ENCODE results near the gene MELK. TPM values are rescaled to one million over a fixed set of nuclear protein-coding genes. Genes with fewer than 3 reads are reported as not detected.

MELK gene
- total RNA-seq, 1 donor from 2014 or later, result 11.0 TPM

DNA sequence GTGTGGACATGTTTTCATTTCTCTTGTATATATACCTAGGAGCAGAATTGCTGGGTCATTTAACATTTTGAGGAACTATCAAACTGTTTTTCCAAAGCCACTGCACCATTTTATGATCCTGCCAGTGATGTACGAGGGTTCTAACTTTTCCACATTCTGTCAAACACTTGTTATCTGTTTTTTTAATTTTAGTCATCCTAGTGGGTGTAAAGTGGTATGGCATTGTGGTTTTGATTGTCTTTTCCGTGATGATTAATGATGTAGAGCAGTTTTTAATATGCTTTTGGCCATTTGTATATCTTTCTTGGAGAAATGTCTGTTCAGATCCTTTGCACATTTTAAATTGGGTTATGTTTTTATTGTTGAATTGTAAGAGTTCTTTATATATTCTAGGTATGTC is 107.0 kb downstream of the MELK start:
- Mint-ChIP-seq H3K36me3 (ENCODE audit: unreplicated experiment) (peaks cover 20% of the 10 kb centered on the region), H3K27me3 (ENCODE audit: unreplicated experiment) (no peaks in the 10 kb centered on the region), H3K9me3 (ENCODE audit: unreplicated experiment) (peaks cover 12% of the 10 kb centered on the region), H3K4me3 (ENCODE audit: unreplicated experiment) (no peak overlapping the region), H3K27ac (ENCODE audit: unreplicated experiment) (no peak overlapping the region), H3K4me1 (ENCODE audit: unreplicated experiment) (no peaks in the 10 kb centered on the region)
- TF ChIP-seq, protein P1, sequence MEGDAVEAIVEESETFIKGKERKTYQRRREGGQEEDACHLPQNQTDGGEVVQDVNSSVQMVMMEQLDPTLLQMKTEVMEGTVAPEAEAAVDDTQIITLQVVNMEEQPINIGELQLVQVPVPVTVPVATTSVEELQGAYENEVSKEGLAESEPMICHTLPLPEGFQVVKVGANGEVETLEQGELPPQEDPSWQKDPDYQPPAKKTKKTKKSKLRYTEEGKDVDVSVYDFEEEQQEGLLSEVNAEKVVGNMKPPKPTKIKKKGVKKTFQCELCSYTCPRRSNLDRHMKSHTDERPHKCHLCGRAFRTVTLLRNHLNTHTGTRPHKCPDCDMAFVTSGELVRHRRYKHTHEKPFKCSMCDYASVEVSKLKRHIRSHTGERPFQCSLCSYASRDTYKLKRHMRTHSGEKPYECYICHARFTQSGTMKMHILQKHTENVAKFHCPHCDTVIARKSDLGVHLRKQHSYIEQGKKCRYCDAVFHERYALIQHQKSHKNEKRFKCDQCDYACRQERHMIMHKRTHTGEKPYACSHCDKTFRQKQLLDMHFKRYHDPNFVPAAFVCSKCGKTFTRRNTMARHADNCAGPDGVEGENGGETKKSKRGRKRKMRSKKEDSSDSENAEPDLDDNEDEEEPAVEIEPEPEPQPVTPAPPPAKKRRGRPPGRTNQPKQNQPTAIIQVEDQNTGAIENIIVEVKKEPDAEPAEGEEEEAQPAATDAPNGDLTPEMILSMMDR (IDR thresholded peaks at IDR 0.05), result no peak
- no peak for DNase-seq (ENCODE audit: extremely low spot score, unreplicated experiment)

DNA sequence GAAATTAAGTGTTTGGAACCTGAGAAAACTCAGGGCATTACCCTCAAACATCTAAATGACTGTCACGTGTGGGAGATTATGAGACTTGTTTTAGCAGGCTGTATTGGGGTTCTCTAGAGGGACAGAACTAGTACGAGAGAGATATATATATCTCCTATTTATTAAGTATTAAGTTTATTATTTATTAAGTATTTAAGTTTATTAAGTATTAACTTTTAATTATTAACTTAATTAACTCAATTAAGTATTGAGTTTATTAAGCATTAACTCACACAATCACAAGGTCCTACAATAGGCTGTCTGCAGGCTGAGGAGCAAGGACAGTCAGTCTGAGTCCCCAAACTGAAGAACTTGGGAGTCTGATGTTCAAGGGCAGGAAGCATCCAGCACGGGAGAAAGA is 113.8 kb downstream of the MELK start:
- Mint-ChIP-seq H3K9me3 (ENCODE audit: unreplicated experiment) (peaks cover 9% of the 10 kb centered on the region), H3K27me3 (ENCODE audit: unreplicated experiment) (peaks cover 3% of the 10 kb centered on the region), H3K4me1 (ENCODE audit: unreplicated experiment) (no peaks in the 10 kb centered on the region), H3K27ac (ENCODE audit: unreplicated experiment) (no peak overlapping the region), H3K4me3 (ENCODE audit: unreplicated experiment) (no peak overlapping the region), H3K36me3 (ENCODE audit: unreplicated experiment) (no peaks in the 10 kb centered on the region)
- no peak for DNase-seq (ENCODE audit: extremely low spot score, unreplicated experiment)
- TF ChIP-seq, protein P1 (IDR thresholded peaks at IDR 0.05), result no peak

DNA sequence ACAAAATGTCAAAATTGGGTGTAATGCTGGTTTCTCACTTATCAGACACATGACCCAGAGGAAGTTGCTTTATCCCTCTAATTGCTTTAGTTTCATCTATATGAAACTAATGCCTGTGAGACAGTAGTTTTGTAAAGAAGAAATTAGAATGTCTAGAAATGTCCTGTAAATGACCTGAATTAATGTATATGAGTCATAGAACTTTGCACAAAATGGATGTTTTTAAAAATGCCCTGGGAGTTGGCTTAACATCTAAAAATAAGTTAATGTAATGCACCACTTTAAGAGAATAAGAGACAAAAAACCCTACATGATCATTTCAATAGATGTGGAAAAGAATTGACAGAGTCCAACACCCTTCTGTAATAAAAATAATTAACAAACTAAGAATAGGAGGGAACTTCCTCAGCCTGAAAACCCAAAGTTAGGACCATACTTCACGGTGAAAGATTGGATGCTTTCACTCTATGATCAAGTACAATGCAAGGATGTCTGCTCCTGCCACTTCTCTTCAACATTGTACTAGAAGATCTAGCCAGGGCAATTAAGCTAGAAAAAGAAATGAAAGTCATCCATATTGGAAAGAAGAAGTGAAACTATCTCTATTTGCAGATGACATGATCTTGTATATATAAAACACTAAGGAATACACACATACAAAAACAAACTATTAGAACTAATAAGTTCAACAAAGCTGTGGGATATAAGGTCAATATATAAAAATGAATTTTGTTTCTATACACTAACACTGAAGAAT is 117.9 kb downstream of the MELK start:
- TF ChIP-seq, protein P1 (IDR thresholded peaks at IDR 0.05), result no peak
- Mint-ChIP-seq H3K36me3 (ENCODE audit: unreplicated experiment) (no peaks in the 10 kb centered on the region), H3K9me3 (ENCODE audit: unreplicated experiment) (no peaks in the 10 kb centered on the region), H3K4me3 (ENCODE audit: unreplicated experiment) (no peak overlapping the region), H3K27me3 (ENCODE audit: unreplicated experiment) (peaks cover 16% of the 10 kb centered on the region), H3K4me1 (ENCODE audit: unreplicated experiment) (no peaks in the 10 kb centered on the region), H3K27ac (ENCODE audit: unreplicated experiment) (no peak overlapping the region)
- DNase-seq (ENCODE audit: extremely low spot score, unreplicated experiment), result no peak

DNA sequence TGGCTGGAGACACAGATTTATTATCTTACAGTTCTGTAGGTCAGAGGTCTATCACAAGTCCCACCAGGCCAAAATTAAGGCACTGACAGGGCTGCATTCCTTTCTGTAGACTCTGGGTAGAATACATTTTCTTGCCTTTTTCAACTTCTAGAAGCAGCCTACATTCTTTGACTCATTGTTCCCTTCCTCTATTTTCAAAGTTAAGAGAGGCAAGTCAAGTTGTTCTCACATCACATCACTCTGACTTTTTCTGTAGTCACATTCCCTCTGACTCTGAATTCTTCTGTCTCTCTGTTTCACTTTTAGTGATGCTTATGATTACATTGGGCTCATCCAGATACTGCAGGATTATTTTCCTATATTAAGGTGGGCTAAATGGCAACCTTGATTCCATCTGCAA is 119.0 kb downstream of the MELK start:
- Mint-ChIP-seq H3K27ac (ENCODE audit: unreplicated experiment) (no peak overlapping the region), H3K4me1 (ENCODE audit: unreplicated experiment) (no peaks in the 10 kb centered on the region), H3K36me3 (ENCODE audit: unreplicated experiment) (no peaks in the 10 kb centered on the region), H3K9me3 (ENCODE audit: unreplicated experiment) (no peaks in the 10 kb centered on the region), H3K27me3 (ENCODE audit: unreplicated experiment) (peaks cover 17% of the 10 kb centered on the region), H3K4me3 (ENCODE audit: unreplicated experiment) (no peak overlapping the region)
- TF ChIP-seq, protein P1 (IDR thresholded peaks at IDR 0.05), result no peak
- DNase-seq (ENCODE audit: extremely low spot score, unreplicated experiment), result no peak

DNA sequence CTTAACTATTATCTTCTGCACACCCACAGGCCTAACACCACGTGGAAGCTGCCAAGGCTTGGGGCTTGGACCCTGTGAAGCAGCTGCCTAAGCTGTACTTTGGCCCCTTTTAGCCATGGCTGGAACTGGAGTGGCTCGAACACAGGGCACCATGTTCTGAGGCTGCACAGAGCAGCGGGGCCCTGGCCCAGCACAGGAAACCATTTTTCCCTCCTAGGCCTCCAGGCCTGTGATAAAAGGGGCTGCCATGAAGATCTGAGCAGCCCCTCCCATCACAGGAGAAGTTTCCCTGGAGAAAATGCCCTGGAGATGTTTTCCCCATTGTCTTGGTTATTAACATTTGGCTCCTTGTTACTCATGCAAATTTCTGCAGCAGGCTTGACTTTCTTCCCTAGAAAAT is 126.3 kb downstream of the MELK start:
- peaks cover 51% of the 10 kb centered on the region for H3K27me3 Mint-ChIP-seq (ENCODE audit: unreplicated experiment)
- no peaks in the 10 kb centered on the region for H3K36me3 Mint-ChIP-seq (ENCODE audit: unreplicated experiment)
- TF ChIP-seq, protein P1 (IDR thresholded peaks at IDR 0.05), result no peak
- H3K27ac Mint-ChIP-seq (ENCODE audit: unreplicated experiment), result no peak overlapping the region
- DNase-seq (ENCODE audit: extremely low spot score, unreplicated experiment), result no peak
- H3K9me3 Mint-ChIP-seq (ENCODE audit: unreplicated experiment), result peaks cover 3% of the 10 kb centered on the region
- H3K4me1 Mint-ChIP-seq (ENCODE audit: unreplicated experiment), result no peaks in the 10 kb centered on the region
- H3K4me3 Mint-ChIP-seq (ENCODE audit: unreplicated experiment), result no peak overlapping the region
